ENCODE results near the gene LPCAT3. TPM values are rescaled to one million over a fixed set of nuclear protein-coding genes. Genes with fewer than 3 reads are reported as not detected.
"Not testable (repeated sequence)": the region's sequence is repeated elsewhere in the genome, so short reads cannot be mapped to it uniquely, and the experiment has no call there.

LPCAT3 gene
- total RNA-seq, 1 donor from 2014 or later: 42.0 TPM

DNA sequence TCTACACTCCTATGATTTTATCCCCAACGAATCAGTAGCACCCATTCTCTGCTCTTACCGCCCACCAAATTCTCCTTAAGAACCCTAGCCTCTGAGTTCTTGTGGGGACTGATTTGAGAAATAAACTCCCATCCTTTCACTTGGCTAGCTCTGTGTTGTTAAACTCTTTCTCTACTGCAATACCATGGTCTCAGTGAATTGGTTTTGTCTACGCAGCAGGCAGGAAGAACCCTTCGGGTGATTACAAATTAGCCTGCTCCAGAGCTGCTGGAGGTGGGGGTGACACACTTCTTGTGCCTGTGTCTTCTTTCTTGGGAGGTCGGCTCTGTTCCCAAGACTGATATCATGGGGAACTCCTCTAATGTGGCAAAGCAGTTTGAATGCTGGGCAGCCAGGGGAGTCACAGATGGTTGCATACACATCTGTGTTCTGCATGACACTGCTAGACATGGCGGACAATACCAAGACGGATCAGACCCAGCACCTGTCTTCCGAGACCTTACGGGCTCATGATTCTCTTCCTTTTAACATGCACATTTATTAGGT, 40.6 kb upstream of the LPCAT3 start:
- Histone ChIP-seq H3K27me3 (no peaks in the 10 kb centered on the region), H3K4me3 (no peak overlapping the region), H3K36me3 (no peaks in the 10 kb centered on the region), H3K27ac (no peak overlapping the region), H3K4me1 (peaks cover 28% of the 10 kb centered on the region), H3K9me3 (no peaks in the 10 kb centered on the region)
- no peak for TF ChIP-seq POLR2AphosphoS5 (IDR thresholded peaks at IDR 0.05; ENCODE audit: insufficient read depth in 1 of 2, low read depth in 1 of 2)
- TF ChIP-seq, protein P1, sequence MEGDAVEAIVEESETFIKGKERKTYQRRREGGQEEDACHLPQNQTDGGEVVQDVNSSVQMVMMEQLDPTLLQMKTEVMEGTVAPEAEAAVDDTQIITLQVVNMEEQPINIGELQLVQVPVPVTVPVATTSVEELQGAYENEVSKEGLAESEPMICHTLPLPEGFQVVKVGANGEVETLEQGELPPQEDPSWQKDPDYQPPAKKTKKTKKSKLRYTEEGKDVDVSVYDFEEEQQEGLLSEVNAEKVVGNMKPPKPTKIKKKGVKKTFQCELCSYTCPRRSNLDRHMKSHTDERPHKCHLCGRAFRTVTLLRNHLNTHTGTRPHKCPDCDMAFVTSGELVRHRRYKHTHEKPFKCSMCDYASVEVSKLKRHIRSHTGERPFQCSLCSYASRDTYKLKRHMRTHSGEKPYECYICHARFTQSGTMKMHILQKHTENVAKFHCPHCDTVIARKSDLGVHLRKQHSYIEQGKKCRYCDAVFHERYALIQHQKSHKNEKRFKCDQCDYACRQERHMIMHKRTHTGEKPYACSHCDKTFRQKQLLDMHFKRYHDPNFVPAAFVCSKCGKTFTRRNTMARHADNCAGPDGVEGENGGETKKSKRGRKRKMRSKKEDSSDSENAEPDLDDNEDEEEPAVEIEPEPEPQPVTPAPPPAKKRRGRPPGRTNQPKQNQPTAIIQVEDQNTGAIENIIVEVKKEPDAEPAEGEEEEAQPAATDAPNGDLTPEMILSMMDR (IDR thresholded peaks at IDR 0.05): no peak
- no peak for TF ChIP-seq POLR2A (IDR thresholded peaks at IDR 0.05)
- DNase-seq (ENCODE audit: extremely low spot score in 2 of 2): no peak
- intact Hi-C loops (cut with DNase I): no loop called here

GRCh38 chr12:7058163-7058845, 40.0 kb upstream of the LPCAT3 start:
- intact Hi-C loops (cut with DNase I): no loop called here
- H3K4me1 ChIP-seq: peaks cover 24% of the 10 kb centered on the region
- no peak overlapping the region for H3K27ac ChIP-seq

GRCh38 chr12:7055736-7056135, 37.5 kb upstream of the LPCAT3 start:
- DNase-seq (ENCODE audit: extremely low spot score in 2 of 2); H3K4me3 ChIP-seq; H3K4me1 ChIP-seq; H3K27ac ChIP-seq; H3K9me3 ChIP-seq; intact Hi-C loops (cut with DNase I); H3K27me3 ChIP-seq; H3K36me3 ChIP-seq: not testable (repeated sequence)

More at GRCh38 chr12:7058163-7058845, 40.0 kb upstream of the LPCAT3 start:
- H3K9me3 ChIP-seq: no peaks in the 10 kb centered on the region
- H3K27me3 ChIP-seq: no peaks in the 10 kb centered on the region
- no peaks in the 10 kb centered on the region for H3K36me3 ChIP-seq
- DNase-seq (ENCODE audit: extremely low spot score in 2 of 2): no peak
- H3K4me3 ChIP-seq: no peak overlapping the region
- TF ChIP-seq POLR2A (IDR thresholded peaks at IDR 0.05): no peak
- TF ChIP-seq, protein P1 (IDR thresholded peaks at IDR 0.05): no peak

GRCh38 chr12:7054925-7055324, 36.6 kb upstream of the LPCAT3 start:
- no peak overlapping the region for H3K4me3 ChIP-seq
- intact Hi-C loops (cut with DNase I): no loop called here
- H3K36me3 ChIP-seq: no peaks in the 10 kb centered on the region
- no peaks in the 10 kb centered on the region for H3K9me3 ChIP-seq
- TF ChIP-seq POLR2AphosphoS5 (IDR thresholded peaks at IDR 0.05; ENCODE audit: insufficient read depth in 1 of 2, low read depth in 1 of 2): no peak
- no peak overlapping the region for H3K27ac ChIP-seq
- DNase-seq (ENCODE audit: extremely low spot score in 2 of 2): no peak
- H3K4me1 ChIP-seq: peaks cover 5% of the 10 kb centered on the region
- H3K27me3 ChIP-seq: no peaks in the 10 kb centered on the region

DNA sequence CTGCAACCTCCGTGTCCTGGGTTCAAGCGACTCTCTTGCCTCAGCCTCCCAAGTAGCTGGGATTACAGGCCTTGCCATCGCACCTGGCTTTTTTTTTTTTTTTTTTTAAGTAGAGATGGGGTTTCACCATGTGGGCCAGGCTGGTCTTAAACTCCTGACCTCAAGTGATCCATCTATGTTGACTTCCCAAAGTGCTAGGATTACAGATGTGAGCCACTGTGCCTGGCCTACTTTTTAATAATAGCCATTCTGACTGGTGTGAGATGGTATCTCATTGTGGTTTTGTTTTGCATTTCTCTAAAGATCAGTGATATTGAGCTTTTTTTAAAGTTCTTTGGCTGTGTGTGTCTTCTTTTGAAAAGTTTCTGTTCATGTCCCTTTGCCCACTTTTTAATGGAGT, 31.7 kb upstream of the LPCAT3 start:
- H3K36me3 ChIP-seq; H3K27ac ChIP-seq; DNase-seq (ENCODE audit: extremely low spot score in 2 of 2); H3K27me3 ChIP-seq; H3K4me3 ChIP-seq; H3K9me3 ChIP-seq; H3K4me1 ChIP-seq; intact Hi-C loops (cut with DNase I): not testable (repeated sequence)

DNA sequence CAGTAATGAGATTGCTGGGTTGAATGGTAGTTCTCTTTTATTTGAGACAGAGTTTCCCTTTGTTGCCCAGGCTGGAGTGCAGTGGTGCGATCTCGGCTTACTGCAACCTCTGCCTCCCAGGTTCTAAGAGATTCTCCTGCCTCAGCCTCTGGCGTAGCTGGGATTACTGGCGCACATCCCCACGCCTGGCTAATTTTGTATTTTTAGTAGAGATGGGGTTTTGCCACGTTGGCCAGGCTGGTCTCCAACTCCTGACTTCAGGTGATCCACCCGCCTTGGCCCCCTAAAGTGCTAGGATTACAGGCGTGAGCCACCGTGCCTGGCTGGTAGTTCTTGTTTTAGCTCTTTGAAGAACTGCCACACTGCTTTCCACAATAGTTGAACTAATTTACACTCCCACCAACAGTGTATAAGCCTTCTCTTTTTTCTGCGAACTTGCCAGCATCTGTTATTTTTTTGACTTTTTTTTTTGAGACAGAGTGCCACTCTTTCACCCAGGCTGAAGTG, 31.2 kb upstream of the LPCAT3 start:
- H3K4me1 ChIP-seq; H3K9me3 ChIP-seq; intact Hi-C loops (cut with DNase I); H3K27me3 ChIP-seq; H3K27ac ChIP-seq; DNase-seq (ENCODE audit: extremely low spot score in 2 of 2); H3K4me3 ChIP-seq; H3K36me3 ChIP-seq: not testable (repeated sequence)

GRCh38 chr12:7047306-7047705, 29.0 kb upstream of the LPCAT3 start:
- DNase-seq (ENCODE audit: extremely low spot score in 2 of 2): no peak
- Histone ChIP-seq H3K27ac (no peak overlapping the region), H3K4me1 (no peaks in the 10 kb centered on the region), H3K9me3 (no peaks in the 10 kb centered on the region), H3K27me3 (no peaks in the 10 kb centered on the region), H3K4me3 (no peak overlapping the region), H3K36me3 (no peaks in the 10 kb centered on the region)
- TF ChIP-seq, protein P1 (IDR thresholded peaks at IDR 0.05): no peak
- TF ChIP-seq POLR2A (IDR thresholded peaks at IDR 0.05) (no peak), POLR2AphosphoS5 (IDR thresholded peaks at IDR 0.05; ENCODE audit: insufficient read depth in 1 of 2, low read depth in 1 of 2) (no peak)
- intact Hi-C loops (cut with DNase I): no loop called here
